IMR-90 (cell line): Measurements from ENCODE around the gene TBX20. TPM values are rescaled to one million over a fixed set of nuclear protein-coding genes. Genes with fewer than 3 reads are reported as not detected.

Experiments
- ATAC-seq: fragments of 200-7000 bp; cut with Tn5 transposase; 2 replicates; pipeline ENCODE4 v1.9.1; 2020; ENCODE audit warnings: low read depth, mild to moderate bottlenecking, moderate library complexity
- BruUV-seq: library from RNA; stranded (reverse); fragments of 400-500 nt; replicated peaks from 2 replicates; lab custom pipeline; 2021; lab: Mats Ljungman, UMichigan
- CTCF ChIA-PET: fragments of 300-600 bp; formaldehyde crosslinking; extraction: SDS; loops from one replicate; lab custom pipeline; 2021; ENCODE audit warnings: antibody characterized with exemption; lab: Yijun Ruan, JAX
- POLR2A ChIA-PET: fragments of 300-600 bp; sonication (Branson Sonifier 250); formaldehyde crosslinking; loops from one replicate; lab custom pipeline; 2022; ENCODE audit warnings: antibody characterized with exemption; ENCODE audit not compliant: unreplicated experiment; lab: Charles Lee
- DNase-seq: peaks from one replicate; pipeline ENCODE4 v3.0.0; 2013
- H2AFZ ChIP-seq: replicated peaks from 2 replicates; pipeline ENCODE3; 2013; ENCODE audit warnings: low read length, mild to moderate bottlenecking; ENCODE audit not compliant: poor library complexity
- H2AK5ac ChIP-seq: 2 replicates; pipeline ENCODE4 v1.6.1; 2013; ENCODE audit warnings: low read depth, low read length, inconsistent platforms
- H2AK9ac ChIP-seq: replicated peaks from 2 replicates; pipeline ENCODE3; 2013; ENCODE audit warnings: mild to moderate bottlenecking, low read depth, low read length, moderate library complexity; ENCODE audit not compliant: poor library complexity
- H2BK120ac ChIP-seq: 2 replicates; pipeline ENCODE4 v1.6.1; 2013; ENCODE audit warnings: low read depth, low read length, inconsistent platforms
- H2BK15ac ChIP-seq: 3 replicates; pipeline ENCODE4 v1.6.1; 2013; ENCODE audit warnings: low read depth, low read length, inconsistent platforms
- H2BK20ac ChIP-seq: 2 replicates; pipeline ENCODE4 v1.6.1; 2013; ENCODE audit warnings: low read depth, mild to moderate bottlenecking, inconsistent platforms, low read length, moderate library complexity
- H2BK5ac ChIP-seq: 2 replicates; pipeline ENCODE4 v1.6.1; 2013; ENCODE audit warnings: mild to moderate bottlenecking, low read depth, low read length, inconsistent platforms; ENCODE audit not compliant: poor library complexity, severe bottlenecking
- H3K14ac ChIP-seq: replicated peaks from 2 replicates; pipeline ENCODE4 v1.6.1; 2013; ENCODE audit warnings: low read depth, low read length, inconsistent platforms
- H3K18ac ChIP-seq: 2 replicates; pipeline ENCODE4 v1.6.1; 2013; ENCODE audit warnings: low read depth, low read length, control low read depth
- H3K23ac ChIP-seq: 2 replicates; pipeline ENCODE4 v1.6.1; 2013; ENCODE audit warnings: low read depth, low read length, inconsistent platforms
- H3K27ac ChIP-seq: 2 replicates; pipeline ENCODE4 v1.5.1; 2013; ENCODE audit warnings: mild to moderate bottlenecking, control low read depth, low read length; ENCODE audit not compliant: insufficient read depth
- H3K27me3 ChIP-seq: 2 replicates; pipeline ENCODE4 v1.6.1; 2013; ENCODE audit warnings: low read length; ENCODE audit not compliant: control insufficient read depth, insufficient read depth
- H3K36me3 ChIP-seq: 2 replicates; pipeline ENCODE4 v1.6.1; 2013; ENCODE audit warnings: low read length, mixed read lengths; ENCODE audit not compliant: control insufficient read depth, insufficient read depth
- H3K4ac ChIP-seq: 2 replicates; pipeline ENCODE4 v1.6.1; 2013; ENCODE audit warnings: low read depth, low read length, inconsistent platforms
- H3K4me1 ChIP-seq: 2 replicates; pipeline ENCODE4 v1.6.1; 2013; ENCODE audit warnings: low read length, mixed read lengths; ENCODE audit not compliant: control insufficient read depth, insufficient read depth
- H3K4me2 ChIP-seq: 2 replicates; pipeline ENCODE4 v1.6.1; 2013; ENCODE audit warnings: low read depth, mild to moderate bottlenecking, control low read depth, low read length, moderate library complexity
- H3K4me3 ChIP-seq: 2 replicates; pipeline ENCODE4 v1.5.1; 2013; ENCODE audit warnings: low read depth, mild to moderate bottlenecking, control low read depth, low read length, moderate library complexity; ENCODE audit not compliant: insufficient read depth
- H3K56ac ChIP-seq: 2 replicates; pipeline ENCODE4 v1.6.1; 2013; ENCODE audit warnings: low read length, inconsistent platforms; ENCODE audit not compliant: insufficient read depth; ENCODE audit errors: extremely low read depth
- H3K79me1 ChIP-seq, 2 experiments: 2 replicates each; pipeline ENCODE4 v1.6.1; 2013; ENCODE audit warnings: low read length in 2 of 2, inconsistent platforms in 1 of 2, low read depth in 1 of 2
- H3K9ac ChIP-seq: 2 replicates; pipeline ENCODE4 v1.6.1; 2013; ENCODE audit warnings: low read depth, low read length, control low read depth
- H3K9me1 ChIP-seq: 2 replicates; pipeline ENCODE4 v1.6.1; 2013; ENCODE audit warnings: low read length, inconsistent platforms; ENCODE audit not compliant: insufficient read depth
- H3K9me3 ChIP-seq: 2 replicates; pipeline ENCODE4 v1.6.1; 2013; ENCODE audit warnings: low read length; ENCODE audit not compliant: control insufficient read depth, insufficient read depth
- H4K20me1 ChIP-seq: 2 replicates; pipeline ENCODE4 v1.6.1; 2013; ENCODE audit warnings: low read length, inconsistent platforms; ENCODE audit not compliant: insufficient read depth
- H4K5ac ChIP-seq: 2 replicates; pipeline ENCODE4 v1.6.1; 2013; ENCODE audit warnings: mild to moderate bottlenecking, low read depth, low read length, control low read depth
- H4K8ac ChIP-seq, 2 experiments: 2 replicates each; pipeline ENCODE4 v1.6.1; 2013; ENCODE audit warnings: low read depth in 2 of 2, low read length in 2 of 2, control low read depth in 1 of 2, inconsistent platforms in 1 of 2
- H4K91ac ChIP-seq: 2 replicates; pipeline ENCODE4 v1.6.1; 2013; ENCODE audit warnings: low read depth, low read length, inconsistent platforms; ENCODE audit not compliant: insufficient read depth
- BHLHE40 ChIP-seq: fragments of 150-350 bp; IDR thresholded peaks from 2 replicates; pipeline ENCODE4 v1.6.1; 2016; ENCODE audit warnings: mild to moderate bottlenecking, low read depth, low read length
- FOS ChIP-seq: fragments of 150-350 bp; IDR thresholded peaks from 2 replicates; pipeline ENCODE4 v1.6.1; 2016; ENCODE audit warnings: low read depth, low read length
- MAFK ChIP-seq: IDR thresholded peaks from 2 replicates; pipeline ENCODE4 v1.6.1; 2012; ENCODE audit warnings: low read depth, low read length, improper control_type of control experiment
- MXI1 ChIP-seq: IDR thresholded peaks from 2 replicates; pipeline ENCODE4 v1.6.1; 2012; ENCODE audit warnings: low read depth, mild to moderate bottlenecking, low read length, moderate library complexity, borderline replicate concordance
- NFE2L2 ChIP-seq: fragments of 150-350 bp; IDR thresholded peaks from 2 replicates; pipeline ENCODE4 v1.6.1; 2016; ENCODE audit warnings: low read depth, mild to moderate bottlenecking, low read length
- RCOR1 ChIP-seq: IDR thresholded peaks from 2 replicates; pipeline ENCODE4 v1.6.1; 2012; ENCODE audit warnings: mild to moderate bottlenecking, low read length, improper control_type of control experiment; ENCODE audit not compliant: insufficient replicate concordance
- USF2 ChIP-seq: fragments of 150-350 bp; IDR thresholded peaks from 2 replicates; pipeline ENCODE4 v1.6.1; 2017; ENCODE audit warnings: mild to moderate bottlenecking, antibody characterized with exemption, low read length, low read depth
- WGBS, 2 experiments: methylation state at CpG; one replicate each; pipeline versions ENCODE4 v1.1.5 to v1.1.7; 2013; ENCODE audit warnings: missing lambda C conversion rate in 2 of 2; ENCODE audit not compliant: insufficient read length in 1 of 2; ENCODE audit errors: extremely low coverage in 2 of 2; 5-methylcytosine and 5-hydroxymethylcytosine counted together
- dilution Hi-C: fragments of 300-500 bp; cut with HindIII; formaldehyde crosslinking; loops from one replicate; pipeline ENCODE4 v1.14.3; 2018; ENCODE audit warnings: low sequenced_read_pairs; ENCODE audit not compliant: unreplicated experiment
- in situ Hi-C: fragments of 300-500 bp; cut with MboI; formaldehyde crosslinking; loops from 3 replicates; pipeline ENCODE4 v1.14.3; 2019; ENCODE audit warnings: low sequenced_read_pairs, inconsistent platforms, mixed read lengths
- intact Hi-C: fragments of 100-400 bp; cut with micrococcal nuclease; formaldehyde crosslinking; loops from 2 replicates; pipeline ENCODE4 v1.10.0; 2022
- polyA plus RNA-seq, 3 experiments: library from polyadenylated mRNA; depleted of rRNA; stranded (reverse); fragments of >200 nt; gene quantifications; 2 replicates each; pipeline ENCODE4 v1.2.3, GENCODE V29; 2012; ENCODE audit warnings: low replicate concordance in 1 of 3
- total RNA-seq: library from RNA; depleted of rRNA; stranded (reverse); fragments of >200 nt; gene quantifications from 2 replicates; pipeline ENCODE4 v1.2.3, GENCODE V29; 2012

The TBX20 gene
- total and polyA plus RNA-seq, 2 of the 4 experiments (the other 2 are of a cell fraction) = 0.15 to 0.36 TPM

DNA sequence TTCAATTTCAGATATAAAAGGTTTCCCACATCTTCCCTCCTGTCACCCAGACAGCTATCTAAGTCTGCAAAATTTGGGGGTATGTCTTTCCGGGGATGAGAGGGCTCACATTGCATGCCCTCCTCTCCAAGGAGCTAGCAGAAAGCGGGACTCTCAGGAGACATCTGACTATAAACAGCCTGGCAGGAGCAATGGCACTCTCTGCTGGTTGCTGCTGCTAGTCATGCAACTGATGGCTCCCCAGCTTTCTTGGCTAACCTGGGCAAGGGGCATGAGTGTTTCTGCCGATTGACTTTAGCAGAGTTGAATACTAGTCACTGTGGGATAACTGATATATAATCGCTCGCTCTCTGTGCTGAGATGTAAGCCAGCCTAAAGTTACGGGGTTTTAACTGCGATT is 12.0 kb downstream of the TBX20 start:
- ATAC-seq = no peak
- no peak overlapping the region for H2AK9ac ChIP-seq
- H2BK15ac ChIP-seq = no peak overlapping the region
- H3K9ac ChIP-seq = no peak overlapping the region
- H4K5ac ChIP-seq = no peak overlapping the region
- H2AFZ ChIP-seq = no peak overlapping the region
- dilution Hi-C loops (no loop called here), intact Hi-C loops (no loop called here), in situ Hi-C loops (no loop called here)
- DNase-seq = no peak
- POLR2A ChIA-PET = no interaction called here
- no peak overlapping the region for H3K14ac ChIP-seq
- CTCF ChIA-PET = no interaction called here
- H3K4me1 ChIP-seq = no peaks in the 10 kb centered on the region
- H2BK5ac ChIP-seq = no peak overlapping the region
- no peaks in the 10 kb centered on the region for H3K9me1 ChIP-seq
- no peak overlapping the region for H3K56ac ChIP-seq
- no peaks in the 10 kb centered on the region for H3K27me3 ChIP-seq
- no peak overlapping the region for H2BK20ac ChIP-seq
- H3K18ac ChIP-seq = no peak overlapping the region
- H3K4me2 ChIP-seq = no peak overlapping the region
- H3K4ac ChIP-seq = no peak overlapping the region
- H3K23ac ChIP-seq = no peak overlapping the region
- H2BK120ac ChIP-seq = no peak overlapping the region
- no peak overlapping the region for H2AK5ac ChIP-seq
- H3K27ac ChIP-seq = no peak overlapping the region
- no peaks in the 10 kb centered on the region for H3K9me3 ChIP-seq
- TF ChIP-seq USF2 (no peak), NFE2L2 (no peak), MXI1 (no peak), MAFK (no peak), FOS (no peak), RCOR1 (no peak), BHLHE40 (no peak)
- H3K4me3 ChIP-seq = no peak overlapping the region
- H3K79me1 ChIP-seq = no peaks in the 10 kb centered on the region
- H4K8ac ChIP-seq = no peak overlapping the region
- H4K20me1 ChIP-seq = no peaks in the 10 kb centered on the region
- BruUV-seq = no TSS peak
- no peak overlapping the region for H4K91ac ChIP-seq
- WGBS, 2 experiments = no CpG with 5 or more reads among the region's 7 CpGs
- no peaks in the 10 kb centered on the region for H3K36me3 ChIP-seq
